Activated naive CD8-positive, alpha-beta T cell treated with anti-CD3 and anti-CD28 coated beads, Interleukin-2, amount 50 U/mL, for 24 hours (primary cell): Measurements from ENCODE around the gene FAT2.
A peak's percentile ranks its signal among the peaks of the same experiment; 100 is the strongest.

Experiments
- ATAC-seq: fragments of 150-1000 bp; cut with Tn5 transposase; one replicate; pipeline ENCODE4 v1.10.0; 2021
- DNase-seq: peaks from one replicate; pipeline ENCODE4 v3.0.0; 2021
- H3K27ac Mint-ChIP-seq: one replicate; pipeline ENCODE4 v1.8.0; 2021; ENCODE audit warnings: mild to moderate bottlenecking, mixed read lengths
- H3K27me3 Mint-ChIP-seq: one replicate; pipeline ENCODE4 v1.8.0; 2021; ENCODE audit warnings: mixed read lengths
- H3K36me3 Mint-ChIP-seq: one replicate; pipeline ENCODE4 v1.8.0; 2021; ENCODE audit warnings: low read depth, mixed read lengths
- H3K4me1 Mint-ChIP-seq: one replicate; pipeline ENCODE4 v1.8.0; 2021; ENCODE audit warnings: mixed read lengths
- H3K4me3 Mint-ChIP-seq: one replicate; pipeline ENCODE4 v1.8.0; 2021; ENCODE audit warnings: mild to moderate bottlenecking, moderate library complexity, mixed read lengths
- H3K9me3 Mint-ChIP-seq: one replicate; pipeline ENCODE4 v1.8.0; 2021; ENCODE audit warnings: mixed read lengths

The FAT2 gene

GRCh38 chr5:151620461-151620840 is 29.3 kb upstream of the FAT2 start:
- H3K27ac Mint-ChIP-seq = no peak overlapping the region
- ATAC-seq (no peak), DNase-seq (no peak)
- peaks cover 2% of the 10 kb centered on the region for H3K27me3 Mint-ChIP-seq
- H3K36me3 Mint-ChIP-seq = no peaks in the 10 kb centered on the region
- no peak overlapping the region for H3K4me3 Mint-ChIP-seq
- H3K4me1 Mint-ChIP-seq = peaks cover 5% of the 10 kb centered on the region
- no peaks in the 10 kb centered on the region for H3K9me3 Mint-ChIP-seq

- H3K36me3 Mint-ChIP-seq = no peaks in the 10 kb centered on the region
- DNase-seq (no peak), ATAC-seq (no peak)
- H3K4me1 Mint-ChIP-seq = peaks cover 10% of the 10 kb centered on the region
- H3K4me3 Mint-ChIP-seq = no peak overlapping the region
- H3K9me3 Mint-ChIP-seq = no peaks in the 10 kb centered on the region
- H3K27me3 Mint-ChIP-seq = peaks cover 2% of the 10 kb centered on the region
- no peak overlapping the region for H3K27ac Mint-ChIP-seq
Observed at GRCh38 chr5:151619812-151620460, 28.8 kb upstream of the FAT2 start.

- H3K27me3 Mint-ChIP-seq = peaks cover 2% of the 10 kb centered on the region
- H3K36me3 Mint-ChIP-seq = no peaks in the 10 kb centered on the region
- no peak overlapping the region for H3K4me3 Mint-ChIP-seq
- H3K27ac Mint-ChIP-seq = no peak overlapping the region
- ATAC-seq (no peak), DNase-seq (no peak)
- H3K4me1 Mint-ChIP-seq = peaks cover 19% of the 10 kb centered on the region
- H3K9me3 Mint-ChIP-seq = no peaks in the 10 kb centered on the region
Observed at GRCh38 chr5:151618907-151619306, 27.8 kb upstream of the FAT2 start.

- ATAC-seq (no peak), DNase-seq (no peak)
- Mint-ChIP-seq H3K36me3 (no peaks in the 10 kb centered on the region), H3K27me3 (peaks cover 2% of the 10 kb centered on the region), H3K27ac (no peak overlapping the region), H3K9me3 (no peaks in the 10 kb centered on the region), H3K4me1 (peaks cover 27% of the 10 kb centered on the region), H3K4me3 (no peak overlapping the region)
Observed at GRCh38 chr5:151617841-151618710, 26.9 kb upstream of the FAT2 start.

GRCh38 chr5:151617383-151617840 is 26.3 kb upstream of the FAT2 start:
- H3K4me1 Mint-ChIP-seq = peaks cover 32% of the 10 kb centered on the region
- DNase-seq = no peak
- H3K27ac Mint-ChIP-seq = no peak overlapping the region
- H3K4me3 Mint-ChIP-seq = no peak overlapping the region
- ATAC-seq = no peak
- no peaks in the 10 kb centered on the region for H3K36me3 Mint-ChIP-seq
- no peaks in the 10 kb centered on the region for H3K9me3 Mint-ChIP-seq
- H3K27me3 Mint-ChIP-seq = peaks cover 2% of the 10 kb centered on the region

- H3K4me1 Mint-ChIP-seq = peaks cover 37% of the 10 kb centered on the region
- no peak overlapping the region for H3K27ac Mint-ChIP-seq
- peak; percentile 79 for ATAC-seq
- H3K9me3 Mint-ChIP-seq = no peaks in the 10 kb centered on the region
- H3K27me3 Mint-ChIP-seq = no peaks in the 10 kb centered on the region
- no peaks in the 10 kb centered on the region for H3K36me3 Mint-ChIP-seq
- peak; percentile 25 for DNase-seq
- H3K4me3 Mint-ChIP-seq = no peak overlapping the region
Observed at GRCh38 chr5:151615431-151615830, 24.3 kb upstream of the FAT2 start.

- no peak overlapping the region for H3K4me3 Mint-ChIP-seq
- no peak for DNase-seq
- no peaks in the 10 kb centered on the region for H3K36me3 Mint-ChIP-seq
- no peak overlapping the region for H3K27ac Mint-ChIP-seq
- H3K9me3 Mint-ChIP-seq = no peaks in the 10 kb centered on the region
- peaks cover 37% of the 10 kb centered on the region for H3K4me1 Mint-ChIP-seq
- H3K27me3 Mint-ChIP-seq = no peaks in the 10 kb centered on the region
- no peak for ATAC-seq
Observed at GRCh38 chr5:151614565-151614964, 23.4 kb upstream of the FAT2 start.

GRCh38 chr5:151612689-151613427 is 21.7 kb upstream of the FAT2 start:
- H3K27ac Mint-ChIP-seq = peak overlapping the region; percentile 69
- H3K27me3 Mint-ChIP-seq = no peaks in the 10 kb centered on the region
- H3K4me1 Mint-ChIP-seq = peaks cover 37% of the 10 kb centered on the region
- H3K4me3 Mint-ChIP-seq = no peak overlapping the region
- no peaks in the 10 kb centered on the region for H3K9me3 Mint-ChIP-seq
- ATAC-seq (peak; percentile 78), DNase-seq (peak; percentile 31)
- no peaks in the 10 kb centered on the region for H3K36me3 Mint-ChIP-seq

- Mint-ChIP-seq H3K4me1 (peaks cover 37% of the 10 kb centered on the region), H3K36me3 (no peaks in the 10 kb centered on the region), H3K27ac (no peak overlapping the region), H3K4me3 (no peak overlapping the region), H3K9me3 (no peaks in the 10 kb centered on the region), H3K27me3 (no peaks in the 10 kb centered on the region)
- DNase-seq (no peak), ATAC-seq (no peak)
Observed at GRCh38 chr5:151611127-151611775, 20.1 kb upstream of the FAT2 start.

GRCh38 chr5:151608522-151608921 is 17.4 kb upstream of the FAT2 start:
- no peak for ATAC-seq
- Mint-ChIP-seq H3K27ac (no peak overlapping the region), H3K4me3 (no peak overlapping the region), H3K36me3 (no peaks in the 10 kb centered on the region), H3K27me3 (no peaks in the 10 kb centered on the region), H3K4me1 (peaks cover 14% of the 10 kb centered on the region), H3K9me3 (no peaks in the 10 kb centered on the region)
- DNase-seq = no peak

GRCh38 chr5:151607304-151607703 is 16.2 kb upstream of the FAT2 start:
- ATAC-seq (no peak), DNase-seq (no peak)
- H3K27me3 Mint-ChIP-seq = no peaks in the 10 kb centered on the region
- peaks cover 4% of the 10 kb centered on the region for H3K4me1 Mint-ChIP-seq
- H3K4me3 Mint-ChIP-seq = no peak overlapping the region
- H3K36me3 Mint-ChIP-seq = no peaks in the 10 kb centered on the region
- no peak overlapping the region for H3K27ac Mint-ChIP-seq
- no peaks in the 10 kb centered on the region for H3K9me3 Mint-ChIP-seq

GRCh38 chr5:151605559-151605958 is 14.4 kb upstream of the FAT2 start:
- no peak overlapping the region for H3K27ac Mint-ChIP-seq
- no peaks in the 10 kb centered on the region for H3K4me1 Mint-ChIP-seq
- H3K9me3 Mint-ChIP-seq = no peaks in the 10 kb centered on the region
- no peaks in the 10 kb centered on the region for H3K27me3 Mint-ChIP-seq
- H3K36me3 Mint-ChIP-seq = no peaks in the 10 kb centered on the region
- DNase-seq = no peak
- H3K4me3 Mint-ChIP-seq = no peak overlapping the region
- ATAC-seq = no peak

GRCh38 chr5:151602806-151603205 is 11.7 kb upstream of the FAT2 start:
- no peak for ATAC-seq
- Mint-ChIP-seq H3K27me3 (no peaks in the 10 kb centered on the region), H3K4me1 (no peaks in the 10 kb centered on the region), H3K4me3 (no peak overlapping the region), H3K9me3 (no peaks in the 10 kb centered on the region), H3K27ac (no peak overlapping the region), H3K36me3 (no peaks in the 10 kb centered on the region)
- DNase-seq = no peak

GRCh38 chr5:151601391-151601790 is 10.3 kb upstream of the FAT2 start:
- H3K27ac Mint-ChIP-seq = no peak overlapping the region
- no peak overlapping the region for H3K4me3 Mint-ChIP-seq
- no peaks in the 10 kb centered on the region for H3K27me3 Mint-ChIP-seq
- no peak for DNase-seq
- H3K4me1 Mint-ChIP-seq = no peaks in the 10 kb centered on the region
- H3K9me3 Mint-ChIP-seq = no peaks in the 10 kb centered on the region
- no peaks in the 10 kb centered on the region for H3K36me3 Mint-ChIP-seq
- no peak for ATAC-seq
